H1 (cell line): Measurements from ENCODE around the gene DGCR8. TPM values are rescaled to one million over a fixed set of nuclear protein-coding genes. Genes with fewer than 3 reads are reported as not detected.

Experiments used
- CTBP2 ChIP-seq: IDR thresholded peaks from 2 replicates; pipeline ENCODE4 v1.7.0; 2011; ENCODE audit warnings: borderline replicate concordance, mild to moderate bottlenecking, moderate library complexity, mixed read lengths, low read length; ENCODE audit not compliant: insufficient read depth, insufficient read length
- GABPA ChIP-seq: IDR thresholded peaks from 2 replicates; pipeline ENCODE4 v1.6.1; 2011; ENCODE audit warnings: mild to moderate bottlenecking, low read length, moderate library complexity, borderline replicate concordance; ENCODE audit not compliant: insufficient read depth
- PHF8 ChIP-seq: fragments of 200-600 bp; sonication (generic); conservative IDR thresholded peaks from 2 replicates; pipeline ENCODE4 v1.7.1; 2012; ENCODE audit warnings: low read depth, mild to moderate bottlenecking, inconsistent platforms, low read length, moderate library complexity
- RXRA ChIP-seq: IDR thresholded peaks from 2 replicates; pipeline ENCODE4 v1.6.1; 2011; ENCODE audit warnings: low read depth, mild to moderate bottlenecking, low read length, moderate library complexity; ENCODE audit not compliant: insufficient read depth
- SIRT6 ChIP-seq: IDR thresholded peaks from one replicate; pipeline ENCODE4 v1.7.1; 2012; ENCODE audit warnings: low read length, inconsistent platforms
- SP2 ChIP-seq: IDR thresholded peaks from 2 replicates; pipeline ENCODE4 v1.6.1; 2012; ENCODE audit warnings: mild to moderate bottlenecking, low read length, inconsistent platforms
- SUZ12 ChIP-seq: fragments of 200-600 bp; sonication (generic); IDR thresholded peaks from 2 replicates; pipeline ENCODE4 v1.6.1; 2012; ENCODE audit warnings: mild to moderate bottlenecking, inconsistent platforms, low read length, moderate library complexity, mixed read lengths
- TBP ChIP-seq: IDR thresholded peaks from 2 replicates; pipeline ENCODE4 v1.6.1; 2011; ENCODE audit warnings: low read depth, low read length, improper control_type of control experiment
- ZNF274 ChIP-seq: IDR thresholded peaks from 2 replicates; pipeline ENCODE4 v1.7.0; 2012; ENCODE audit warnings: low read length, borderline replicate concordance; ENCODE audit errors: extremely low read depth
- polyA plus RNA-seq, 7 experiments: library from polyadenylated mRNA; depleted of rRNA in 3 of 7; stranded (reverse) in 5 of 7; unstranded in 2 of 7; fragments of >200 nt in 5 of 7; fragments of 200-250 nt in 2 of 7; gene quantifications; 1 replicate in 5 of 7; 2 replicates in 1 of 7; 4 replicates in 1 of 7; pipeline versions ENCODE4 v1.2.1 to v1.2.3, GENCODE V29; 2011 to 2013; ENCODE audit warnings: missing spikeins in 2 of 7, mixed read lengths in 2 of 7
- total RNA-seq: library from RNA; stranded (reverse); fragmentation: NEBNext Ultra II Directional; extraction: Animal tissue kit (Norgen Biotek cat#: 25700); gene quantifications from 2 replicates; pipeline ENCODE4 v1.2.1, GENCODE V29; 2021

The DGCR8 gene
- total and polyA plus RNA-seq, 2 of the 8 experiments (the other 6 are each of a cell fraction or from before 2014, with no cell fraction given) = 23.7 to 43.7 TPM

DNA sequence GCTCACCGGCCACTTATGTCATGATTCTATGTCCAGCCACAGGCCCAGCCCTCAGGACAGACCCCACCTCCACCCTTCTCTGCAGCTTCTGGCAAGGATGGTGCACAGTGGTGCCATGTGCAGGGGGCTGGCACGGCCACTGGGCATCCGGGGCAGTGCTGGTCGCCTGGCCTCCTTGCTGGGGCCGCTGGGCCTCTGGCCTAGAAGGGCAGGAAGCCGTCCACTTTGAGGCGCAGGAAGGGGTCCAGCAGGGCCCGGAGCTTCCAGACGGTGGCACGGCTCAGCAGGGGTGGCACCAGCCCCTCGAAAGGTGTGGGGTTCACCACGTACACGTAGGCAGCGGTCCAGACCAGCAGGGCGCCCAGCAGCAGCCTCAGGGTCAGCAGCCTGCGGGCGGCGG, 68.4 kb downstream of the DGCR8 start (continued):
- no peak for TF ChIP-seq TBP
- TF ChIP-seq ZNF274 = no peak
- no peak for TF ChIP-seq SUZ12
- no peak for TF ChIP-seq PHF8
- no peak for TF ChIP-seq SP2
- no peak for TF ChIP-seq CTBP2
- no peak for TF ChIP-seq RXRA
- no peak for TF ChIP-seq SIRT6
- no peak for TF ChIP-seq GABPA
